Amniotic epithelial cell (primary cell): ENCODE measurements around the gene KLRF1.
A peak's percentile ranks its signal among the peaks of the same experiment; 100 is the strongest.

Experiments used
- DNase-seq: peaks from one replicate; pipeline ENCODE4 v3.0.0-alpha.2; 2010; ENCODE audit warnings: low read depth

The KLRF1 gene

DNA sequence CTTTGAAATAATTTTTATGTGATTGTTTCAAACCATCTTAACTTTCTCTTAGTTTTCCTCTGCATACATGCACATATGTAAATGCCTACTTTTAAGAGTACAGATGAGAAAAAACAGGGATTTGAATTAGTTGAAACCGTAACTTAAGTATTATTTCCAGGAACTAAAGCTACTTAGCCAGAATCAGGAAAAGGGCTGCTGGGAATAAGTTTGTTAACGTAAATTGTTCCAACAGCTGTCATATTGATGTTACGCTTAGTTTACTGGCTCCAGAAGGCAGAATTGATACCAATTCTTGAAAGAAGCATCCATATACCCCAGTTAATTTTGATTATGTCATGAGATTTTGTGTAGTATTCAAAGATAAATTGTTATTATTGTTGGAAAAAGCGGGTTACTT lies 17.9 kb upstream of the KLRF1 start:
- no peak for DNase-seq

DNA sequence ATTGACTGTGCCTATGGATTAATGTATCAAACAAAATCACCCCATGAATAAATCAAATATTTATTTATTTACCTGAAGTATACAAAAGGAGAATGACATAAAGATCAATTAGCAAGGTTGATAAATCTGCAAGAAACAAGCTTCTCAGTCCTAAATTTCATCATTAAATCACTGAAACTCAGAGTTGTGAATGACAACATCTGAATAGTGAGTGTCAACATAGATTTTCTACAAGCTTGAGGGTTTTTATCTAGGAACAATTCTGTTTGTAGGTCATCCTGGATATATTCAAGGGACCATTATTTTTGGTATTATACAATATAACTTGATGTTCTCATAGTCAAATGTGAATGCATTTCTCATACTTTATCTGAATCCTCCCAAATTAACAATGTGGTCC lies 17.4 kb upstream of the KLRF1 start:
- DNase-seq: no peak

DNA sequence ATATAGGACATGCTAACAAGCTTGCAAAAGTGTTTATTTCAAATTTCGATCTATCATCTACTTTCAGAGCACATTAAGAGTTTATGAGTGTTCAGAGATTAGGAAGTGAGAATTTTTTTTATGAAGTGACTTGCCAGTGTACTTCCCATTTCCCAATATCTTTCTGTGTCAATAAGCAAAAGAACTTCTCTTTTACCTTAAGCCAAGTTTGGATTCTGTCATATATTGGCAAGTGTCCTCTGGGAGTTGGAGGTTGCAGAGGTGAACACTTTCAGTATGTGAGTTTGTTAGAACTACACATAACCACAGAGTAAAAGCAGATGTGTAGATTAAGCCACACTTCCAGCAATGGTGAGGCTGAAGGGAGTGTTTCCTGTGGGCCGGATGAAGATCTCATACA lies 16.6 kb upstream of the KLRF1 start:
- DNase-seq: no peak

DNA sequence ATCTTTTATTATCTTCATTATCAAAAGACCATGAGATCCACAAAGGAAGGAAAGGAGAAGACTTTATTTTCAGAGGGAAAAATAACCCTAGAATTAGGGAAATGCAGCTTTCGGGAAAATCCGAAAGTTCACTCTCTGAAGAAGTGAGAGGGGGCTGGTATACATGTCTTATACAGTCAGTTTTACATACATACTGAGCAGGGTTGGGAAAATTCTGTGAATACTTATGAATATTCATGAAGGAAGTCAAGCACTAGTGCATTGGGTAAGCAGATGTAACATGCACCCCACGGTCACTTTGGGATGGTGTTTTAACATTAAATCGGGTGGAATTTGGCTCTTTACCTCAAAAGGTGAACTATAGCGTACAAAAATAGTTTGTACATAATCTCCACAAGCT lies 15.7 kb upstream of the KLRF1 start:
- no peak for DNase-seq

DNA sequence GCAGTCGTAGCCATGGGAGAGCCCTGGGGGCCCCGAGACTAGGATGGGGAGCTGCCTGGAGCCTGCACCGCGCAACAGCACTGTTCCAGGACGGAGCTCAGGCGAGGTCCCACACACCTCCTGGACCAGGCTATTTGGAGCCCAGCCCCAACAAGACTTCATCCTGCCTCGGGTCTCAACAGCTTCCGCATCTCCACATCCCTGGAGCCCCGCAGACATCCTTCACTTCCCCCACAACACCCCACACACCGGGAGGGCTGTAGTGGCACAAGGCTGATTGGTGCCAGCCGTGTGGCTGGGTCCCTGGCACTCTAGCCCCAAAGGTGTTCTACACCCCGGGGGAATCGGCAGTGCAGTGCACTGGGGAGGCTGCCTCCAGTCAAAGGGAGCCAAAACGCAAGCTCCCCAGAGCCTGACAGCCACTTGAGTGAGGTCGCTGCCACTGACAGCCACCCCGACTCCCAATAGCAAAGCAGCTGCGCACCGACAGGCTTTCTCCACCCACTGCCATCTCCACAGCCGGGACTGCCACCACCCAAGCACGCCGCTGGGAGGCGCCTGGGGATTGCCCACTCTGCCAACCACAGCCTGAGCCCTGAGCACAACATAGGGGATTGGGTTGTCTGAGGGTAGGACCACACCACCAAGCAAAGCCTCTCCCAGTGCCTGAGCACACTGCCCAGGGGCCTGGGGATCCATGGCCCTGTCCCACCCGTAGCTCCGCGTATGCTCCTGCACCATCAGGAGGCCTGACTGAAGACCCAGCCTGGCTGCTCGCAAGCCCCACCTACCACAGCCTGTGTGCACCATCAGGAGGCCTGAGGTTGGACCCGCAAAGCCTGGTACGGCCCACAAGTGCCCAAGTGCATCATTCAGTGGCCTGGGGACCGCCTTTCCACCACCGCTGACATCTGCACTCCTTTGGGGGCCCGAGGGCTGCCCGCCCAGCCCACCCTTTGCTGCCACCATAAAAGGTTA lies 13.2 kb upstream of the KLRF1 start:
- DNase-seq: peak; percentile 37

DNA sequence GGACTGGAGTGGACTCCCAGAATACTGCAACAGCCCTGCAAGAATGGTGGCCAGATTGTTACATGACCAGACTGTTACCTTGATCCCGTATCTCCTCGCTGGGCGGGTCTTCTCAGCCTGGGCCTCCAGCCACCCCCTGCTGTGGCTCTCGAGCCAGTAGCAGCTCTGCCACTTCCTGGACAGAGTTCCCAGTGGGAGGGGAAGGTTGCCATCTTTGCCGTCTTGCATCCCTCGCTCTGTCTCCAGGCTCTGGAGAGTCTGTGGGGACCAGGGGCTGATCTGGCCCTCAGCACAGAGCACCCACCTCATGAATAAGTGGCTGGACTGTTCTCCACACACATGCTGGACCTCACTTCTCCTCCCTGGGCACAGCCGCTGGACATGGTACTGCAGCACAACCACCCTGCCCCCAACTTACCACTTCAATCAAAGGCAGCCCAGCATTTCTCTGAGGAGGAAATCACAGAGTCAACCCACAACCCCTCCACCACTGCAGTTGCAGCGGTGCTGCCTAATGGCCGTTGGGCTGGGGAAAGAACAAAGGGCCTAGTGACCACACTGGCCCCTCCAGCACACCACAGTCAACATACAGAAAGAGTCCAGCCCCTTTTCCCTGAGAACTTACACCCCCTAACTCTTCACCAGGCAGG lies 6.9 kb upstream of the KLRF1 start:
- DNase-seq: no peak

DNA sequence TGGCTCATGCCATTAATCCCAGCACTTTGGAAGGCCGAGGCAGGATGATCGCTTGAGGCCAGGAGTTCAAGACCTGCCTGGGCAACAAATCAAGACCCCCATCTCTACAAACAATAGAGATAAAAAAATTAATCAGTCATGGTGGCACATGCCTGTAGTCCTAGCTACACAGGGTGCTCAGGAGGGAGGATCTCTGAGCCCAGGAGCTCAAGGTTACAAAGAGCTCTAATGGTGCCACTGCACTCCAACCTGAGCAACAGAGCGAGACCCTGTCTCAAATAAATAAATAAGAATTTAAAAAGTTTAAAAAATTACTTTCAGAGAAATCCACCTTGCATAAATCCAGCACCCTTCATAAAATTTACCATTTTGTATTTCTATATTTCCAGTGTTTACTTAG lies 2.2 kb downstream of the KLRF1 start:
- no peak for DNase-seq

DNA sequence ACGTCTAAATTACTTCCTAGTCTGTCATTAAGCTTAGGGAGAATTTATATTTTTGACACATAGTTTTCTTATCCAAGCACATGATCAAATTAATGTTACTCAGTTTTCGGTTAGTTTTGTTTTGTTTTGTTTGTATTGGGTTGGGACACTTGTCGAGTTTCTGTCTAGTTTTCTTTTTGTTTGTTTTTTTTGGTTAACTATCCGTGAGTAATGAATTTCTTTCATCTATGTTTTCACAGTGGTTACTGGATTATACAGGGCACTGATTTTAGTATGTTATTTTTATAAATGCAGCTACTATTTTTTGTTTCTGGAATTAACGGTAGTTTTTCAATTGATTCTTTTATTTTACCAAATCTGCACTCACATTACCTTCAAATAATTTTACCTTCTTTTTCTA lies 2.7 kb downstream of the KLRF1 start:
- DNase-seq: no peak

DNA sequence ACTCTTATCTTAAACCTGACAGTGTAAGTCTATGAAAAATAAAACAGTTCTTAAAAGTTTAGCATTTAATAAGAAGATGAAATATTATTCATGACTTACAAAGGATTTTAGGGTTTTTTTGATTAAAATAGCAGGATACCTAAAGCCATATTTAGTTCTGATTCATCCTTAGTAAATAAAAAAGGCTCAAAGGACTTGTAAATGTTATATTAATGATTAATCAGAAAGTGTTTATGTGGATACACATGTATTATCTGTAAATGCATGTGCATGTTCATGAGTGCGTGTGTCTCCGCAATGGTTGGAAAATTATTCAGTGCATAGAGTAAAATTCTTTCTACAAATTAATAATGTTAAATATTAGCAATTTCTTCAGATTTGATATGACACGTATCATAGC lies 4.4 kb downstream of the KLRF1 start:
- no peak for DNase-seq

DNA sequence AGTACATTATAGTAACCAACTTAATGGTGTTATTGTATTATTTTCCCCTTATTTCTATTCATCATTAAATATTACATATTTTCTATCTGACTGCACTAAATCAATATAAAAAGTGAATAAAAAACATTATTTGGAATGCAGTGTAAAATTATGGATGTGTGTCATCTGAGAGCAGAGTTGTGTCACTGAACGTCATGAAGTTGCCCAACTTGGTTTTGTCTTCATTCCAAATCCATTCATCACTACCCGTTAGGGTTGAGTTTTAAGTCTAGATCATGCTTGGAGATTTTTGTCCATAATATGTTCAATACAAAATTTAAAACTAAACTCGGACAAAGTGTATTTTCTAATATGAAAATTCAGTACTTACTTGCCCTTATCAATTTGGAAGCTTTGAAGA lies 16.1 kb downstream of the KLRF1 start:
- peak; percentile 22 for DNase-seq

DNA sequence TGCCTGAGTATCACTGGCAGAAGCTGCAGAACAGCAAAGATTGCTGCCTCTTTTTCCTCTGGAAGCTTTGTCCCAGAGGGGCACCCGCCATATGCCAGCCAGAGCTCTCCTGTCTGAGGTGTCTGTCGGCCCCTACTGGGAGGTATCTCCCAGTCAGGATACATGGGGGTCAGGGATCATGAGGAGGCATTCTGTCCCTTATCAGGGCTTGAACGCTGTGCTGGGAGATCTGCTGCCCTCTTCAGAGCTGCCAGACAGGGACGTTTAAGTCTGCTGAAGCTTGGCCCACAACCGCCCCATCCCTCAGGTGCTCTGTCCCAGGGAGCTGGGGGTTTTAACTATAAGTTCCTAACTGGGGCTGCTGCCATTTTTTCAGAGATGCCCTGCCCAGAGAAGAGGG lies 21.6 kb downstream of the KLRF1 start:
- no peak for DNase-seq

DNA sequence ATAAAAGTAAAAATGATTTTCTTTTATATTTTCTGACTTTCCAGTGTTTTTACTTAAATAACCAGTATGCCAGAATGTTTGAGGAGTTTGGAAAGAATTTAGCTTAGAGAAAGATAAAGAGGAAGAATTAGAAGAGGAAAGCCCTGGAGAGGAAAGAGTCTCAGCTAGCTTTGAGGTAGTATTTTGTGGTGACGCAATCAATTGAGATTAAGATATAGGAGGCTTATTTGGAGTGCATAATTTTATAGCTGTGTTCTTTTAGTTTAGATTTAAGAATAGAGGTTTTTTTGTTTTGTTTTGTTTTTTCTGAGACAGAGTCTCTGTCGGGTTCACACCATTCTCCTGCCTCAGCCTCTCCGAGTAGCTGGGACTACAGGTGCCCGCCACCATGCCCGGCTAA lies 23.8 kb downstream of the KLRF1 start:
- no peak for DNase-seq

DNA sequence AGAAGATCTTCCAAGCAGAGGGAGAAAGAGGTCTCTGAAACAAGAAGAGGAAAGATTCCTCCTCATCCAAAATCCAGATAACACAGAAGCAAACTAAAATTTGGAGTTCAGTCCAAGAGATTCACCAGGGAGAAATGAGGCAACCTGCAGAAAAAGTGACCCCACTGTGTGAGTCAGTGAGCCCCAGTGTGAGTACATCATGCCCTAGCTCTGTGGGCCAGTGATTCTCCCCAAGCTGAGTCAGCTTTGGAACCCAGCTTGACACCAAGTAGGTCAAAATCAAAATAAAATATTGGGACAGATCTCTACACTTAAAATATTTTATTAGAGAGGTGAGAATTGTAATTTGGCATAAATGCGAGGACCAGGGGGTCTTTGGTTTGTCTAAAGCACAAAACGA lies 24.6 kb downstream of the KLRF1 start:
- DNase-seq: no peak

DNA sequence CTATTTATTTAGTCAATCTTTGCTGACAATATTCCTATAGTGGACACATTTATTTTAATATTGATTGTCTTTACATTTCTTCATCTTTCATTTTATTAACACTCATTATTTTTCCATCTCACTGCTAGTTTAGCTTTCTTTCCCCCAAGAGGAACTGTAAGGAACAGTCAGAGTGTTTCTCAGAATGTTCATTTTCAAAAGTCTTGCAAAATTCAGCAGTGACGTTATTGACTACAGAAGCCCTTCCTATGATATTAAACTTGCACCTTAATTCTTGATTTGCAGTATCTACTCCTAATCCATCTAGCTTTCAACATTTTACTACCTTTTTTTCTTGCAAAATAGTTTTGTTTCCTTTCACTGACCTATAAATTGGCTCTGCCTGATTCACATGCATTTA lies 28.9 kb downstream of the KLRF1 start:
- no peak for DNase-seq

DNA sequence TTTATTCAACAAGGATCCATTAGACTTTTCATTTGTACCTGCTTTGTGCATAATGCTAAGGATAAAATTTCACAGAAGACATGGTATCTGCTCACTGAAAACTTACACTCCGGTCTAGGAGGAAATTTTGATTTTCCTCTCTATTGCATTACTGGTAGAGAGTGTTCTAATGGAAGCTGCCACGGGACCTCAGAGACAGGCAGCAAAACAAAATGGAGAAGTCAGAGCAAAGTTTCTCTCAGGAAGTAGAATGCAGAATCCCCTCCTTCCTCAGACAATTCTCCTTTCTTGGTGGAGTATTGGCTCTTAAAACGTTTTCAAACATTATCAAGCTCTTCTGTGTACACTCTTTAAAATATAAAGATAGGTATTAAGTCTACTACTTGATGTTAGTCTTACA lies 29.6 kb downstream of the KLRF1 start:
- DNase-seq: no peak

DNA sequence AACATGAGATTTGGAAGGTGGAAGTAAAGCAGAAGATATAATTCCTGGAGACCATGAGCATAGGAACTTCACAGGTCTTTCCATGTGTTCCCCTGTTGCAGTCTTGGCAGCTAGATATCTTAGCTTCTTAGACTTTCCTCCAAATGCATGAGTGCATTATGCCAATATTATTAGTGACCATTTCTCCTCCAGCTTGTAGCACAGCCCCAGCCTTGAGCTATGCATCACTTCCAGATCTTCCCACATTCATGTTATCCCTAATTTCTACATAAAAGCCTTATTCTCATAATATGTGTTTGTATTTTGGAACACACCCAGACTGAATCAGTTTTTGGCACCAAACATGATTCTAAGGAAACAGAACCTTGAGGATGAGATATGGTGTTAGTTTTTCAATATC lies 30.9 kb downstream of the KLRF1 start:
- no peak for DNase-seq

DNA sequence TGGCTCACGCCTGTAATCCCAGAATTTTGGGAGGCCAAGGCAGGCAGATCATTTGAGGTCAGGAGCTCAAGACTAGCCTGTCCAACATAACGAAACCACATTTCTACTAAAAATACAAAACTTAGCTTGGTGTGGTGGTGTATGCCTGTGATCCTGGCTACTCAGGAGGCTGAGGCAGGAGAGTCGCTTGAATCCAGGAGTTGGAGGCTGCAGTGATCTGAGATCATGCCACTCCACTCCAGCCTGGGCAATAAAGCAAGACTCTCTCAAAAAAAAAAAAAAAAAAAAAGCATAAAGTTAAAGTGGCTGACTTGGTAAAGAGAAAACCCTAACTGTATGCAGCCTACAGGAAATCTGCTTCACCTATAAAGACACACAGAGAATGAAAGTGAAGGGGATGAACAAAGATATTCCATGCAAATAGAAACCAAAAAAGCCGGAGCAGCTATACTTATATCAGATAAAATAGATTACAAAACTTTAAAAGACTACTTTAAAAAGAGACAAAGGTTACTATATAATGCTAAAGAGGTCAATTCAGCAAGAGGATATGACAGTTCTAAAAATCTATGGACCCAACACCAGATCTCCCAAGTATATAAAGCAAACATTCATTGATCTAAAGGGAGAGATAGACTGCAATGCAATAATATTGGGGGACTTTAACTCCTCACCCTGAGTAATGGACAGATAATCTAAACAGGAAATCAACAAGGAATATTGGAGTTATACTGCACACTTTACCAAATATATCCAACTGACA lies 37.8 kb downstream of the KLRF1 start:
- no peak for DNase-seq

DNA sequence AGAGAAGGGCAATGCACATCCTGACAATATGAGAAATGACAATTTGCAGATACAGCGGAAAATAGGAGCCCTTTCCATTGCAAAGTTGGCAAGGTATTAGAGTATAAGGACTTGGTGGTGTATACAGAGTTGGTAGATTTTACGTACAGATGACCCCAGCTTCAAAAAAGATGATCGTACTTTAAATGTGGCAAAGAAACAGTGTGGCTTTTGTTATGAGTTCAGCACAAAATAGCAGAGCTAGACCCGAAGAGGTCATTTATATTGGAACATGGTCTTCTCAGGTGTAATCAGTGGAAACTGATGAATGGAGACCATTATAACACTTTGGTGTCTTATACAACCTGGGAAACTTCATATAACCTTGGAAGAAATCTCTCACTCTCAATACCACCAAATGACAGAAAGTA lies 39.6 kb downstream of the KLRF1 start:
- DNase-seq: no peak

DNA sequence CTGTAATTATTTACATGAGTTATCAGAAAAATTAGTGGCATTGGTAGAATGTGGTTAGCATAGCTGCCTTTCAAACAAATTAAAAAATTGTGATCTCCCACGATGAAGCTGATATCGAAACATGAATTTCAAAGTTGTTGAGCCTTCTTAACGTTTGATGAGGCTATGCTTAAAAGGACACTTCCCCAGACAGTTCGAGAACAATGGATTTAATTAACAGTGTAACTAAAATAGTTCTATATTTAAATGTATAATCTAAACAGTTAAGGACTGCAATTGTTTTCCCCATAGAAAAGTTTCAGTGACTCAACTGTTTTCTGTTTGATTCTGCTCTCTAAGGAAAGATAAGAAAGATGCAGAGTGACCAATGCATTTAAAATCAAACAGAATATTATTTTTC lies 40.2 kb downstream of the KLRF1 start:
- no peak for DNase-seq

DNA sequence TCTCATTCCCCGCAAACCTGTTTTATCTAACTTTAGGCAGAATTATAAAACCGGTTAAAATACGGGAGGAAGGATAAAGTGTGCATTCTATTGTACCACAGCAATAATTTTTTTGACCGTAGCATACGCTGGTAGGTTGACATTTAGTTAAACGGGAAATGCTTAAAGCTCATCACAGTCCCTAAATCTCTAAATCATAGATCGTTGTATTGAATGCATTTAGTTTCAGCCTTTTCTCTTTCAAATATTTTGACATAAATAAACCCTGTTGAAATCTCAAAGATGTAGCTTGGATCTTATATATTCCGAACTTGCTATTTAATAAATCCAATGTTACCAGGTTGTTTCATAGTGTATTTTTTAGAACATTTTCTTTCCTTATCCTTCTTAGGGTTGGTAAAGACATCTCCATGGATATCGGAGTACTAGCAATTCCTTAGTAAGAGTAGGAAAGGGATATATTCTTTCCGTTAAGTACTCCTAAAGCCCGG lies 41.1 kb downstream of the KLRF1 start:
- DNase-seq: no peak

DNA sequence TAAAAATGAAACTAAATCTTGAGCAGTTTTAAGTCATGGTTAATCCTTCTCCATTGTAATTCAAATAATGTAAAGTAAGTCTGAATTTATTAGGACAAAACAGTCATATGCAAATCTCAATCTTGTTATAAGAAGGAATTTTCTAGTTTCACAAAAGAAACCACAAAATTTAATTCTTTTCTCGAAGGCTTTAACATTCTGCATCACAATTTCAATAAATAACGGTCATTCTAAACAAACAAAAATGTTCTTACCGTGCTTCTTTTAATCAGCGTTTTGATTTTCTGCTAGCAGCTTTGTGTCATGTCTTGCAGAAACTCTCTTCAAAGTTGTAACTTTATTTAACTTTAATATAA lies 41.6 kb downstream of the KLRF1 start:
- no peak for DNase-seq

DNA sequence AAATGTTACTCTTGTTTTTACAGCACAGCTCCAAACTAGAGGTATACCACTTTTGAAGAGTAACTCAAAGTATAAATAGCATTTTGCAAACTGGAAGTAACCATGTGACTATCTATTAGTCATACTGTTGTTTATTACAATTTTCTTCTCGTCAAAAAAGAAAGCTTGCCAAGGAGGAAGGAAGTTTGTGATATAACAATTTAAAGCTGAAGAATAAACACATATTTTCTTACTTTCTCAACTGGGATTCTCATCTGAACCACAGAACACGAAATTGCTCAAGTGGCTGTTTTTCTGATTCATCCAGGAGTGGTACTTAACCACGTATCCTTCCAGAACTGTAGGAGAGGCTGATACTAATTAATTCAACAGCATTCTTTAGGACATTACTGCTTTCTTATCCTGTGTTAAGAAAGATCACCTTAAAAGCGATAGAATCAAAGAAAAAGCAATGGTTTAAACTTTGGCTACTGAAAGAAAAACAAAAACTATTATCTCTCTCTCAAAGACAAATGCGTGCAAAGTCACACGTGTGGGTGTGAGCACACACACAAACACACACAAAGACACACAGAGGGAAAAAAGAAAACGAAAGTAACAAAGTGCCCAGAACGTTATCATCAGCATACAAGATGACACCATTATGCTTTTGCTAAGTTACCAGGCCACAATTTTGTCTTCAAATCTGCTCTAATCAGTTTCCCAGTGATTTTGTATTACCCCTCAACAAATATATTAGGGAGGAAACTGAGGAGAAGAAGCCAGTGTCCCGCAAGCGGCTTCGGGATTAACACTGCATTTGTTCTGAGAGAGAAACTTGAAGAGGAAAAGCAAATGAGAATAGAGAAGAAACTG lies 42.3 kb downstream of the KLRF1 start, which contains the start of gene CLEC2B:
CLEC2B (minus strand) TSS at position 48 of the 855 bp plus-strand sequence.
- peak; percentile 97 for DNase-seq
